ENCODE results near the gene FADD.

GRCh38 chr11:70158201-70158600 lies 44.9 kb upstream of the FADD start:
- TF ChIP-seq, protein P1, sequence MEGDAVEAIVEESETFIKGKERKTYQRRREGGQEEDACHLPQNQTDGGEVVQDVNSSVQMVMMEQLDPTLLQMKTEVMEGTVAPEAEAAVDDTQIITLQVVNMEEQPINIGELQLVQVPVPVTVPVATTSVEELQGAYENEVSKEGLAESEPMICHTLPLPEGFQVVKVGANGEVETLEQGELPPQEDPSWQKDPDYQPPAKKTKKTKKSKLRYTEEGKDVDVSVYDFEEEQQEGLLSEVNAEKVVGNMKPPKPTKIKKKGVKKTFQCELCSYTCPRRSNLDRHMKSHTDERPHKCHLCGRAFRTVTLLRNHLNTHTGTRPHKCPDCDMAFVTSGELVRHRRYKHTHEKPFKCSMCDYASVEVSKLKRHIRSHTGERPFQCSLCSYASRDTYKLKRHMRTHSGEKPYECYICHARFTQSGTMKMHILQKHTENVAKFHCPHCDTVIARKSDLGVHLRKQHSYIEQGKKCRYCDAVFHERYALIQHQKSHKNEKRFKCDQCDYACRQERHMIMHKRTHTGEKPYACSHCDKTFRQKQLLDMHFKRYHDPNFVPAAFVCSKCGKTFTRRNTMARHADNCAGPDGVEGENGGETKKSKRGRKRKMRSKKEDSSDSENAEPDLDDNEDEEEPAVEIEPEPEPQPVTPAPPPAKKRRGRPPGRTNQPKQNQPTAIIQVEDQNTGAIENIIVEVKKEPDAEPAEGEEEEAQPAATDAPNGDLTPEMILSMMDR (IDR thresholded peaks at IDR 0.05; ENCODE audit: insufficient read depth, low read depth, low read length): peak; percentile 37
- TF ChIP-seq EZH2 (IDR thresholded peaks at IDR 0.05; ENCODE audit: insufficient read depth, low read length): no peak

All from astrocyte (in vitro differentiated cells and primary cell).